NCI-H187 (cell line): Measurements from ENCODE around the gene LTF.

ENCODE experiments used
- DNase-seq, 2 experiments: peaks; one replicate each; lab custom pipeline; 2025; lab: John Stamatoyannopoulos, UW

Gene LTF

GRCh38 chr3:46490338-46491084, 25.8 kb upstream of the LTF start:
- no peak for DNase-seq

GRCh38 chr3:46489875-46490274, 25.2 kb upstream of the LTF start:
- no peak for DNase-seq

GRCh38 chr3:46489381-46489780, 24.7 kb upstream of the LTF start:
- DNase-seq: no peak

- peak; percentile 59 to 75 for DNase-seq
These were observed 24.1 kb upstream of the LTF start for GRCh38 chr3:46488735-46489361.

- no peak for DNase-seq
These were observed 21.1 kb upstream of the LTF start for GRCh38 chr3:46485779-46486175.

GRCh38 chr3:46484911-46485778, 20.4 kb upstream of the LTF start:
- no peak for DNase-seq

GRCh38 chr3:46484388-46484787, 19.7 kb upstream of the LTF start:
- DNase-seq: no peak

- no peak for DNase-seq
These were observed 19.1 kb upstream of the LTF start for GRCh38 chr3:46483825-46484224.

GRCh38 chr3:46482632-46483350, 18.1 kb upstream of the LTF start:
- DNase-seq: no peak

GRCh38 chr3:46481636-46482035, 16.9 kb upstream of the LTF start:
- no peak for DNase-seq

GRCh38 chr3:46480491-46481195, 15.9 kb upstream of the LTF start:
- no peak for DNase-seq

GRCh38 chr3:46479696-46480095, 15.0 kb upstream of the LTF start:
- DNase-seq: no peak

GRCh38 chr3:46479021-46479420, 14.3 kb upstream of the LTF start:
- no peak for DNase-seq

- DNase-seq: no peak
These were observed 13.6 kb upstream of the LTF start for GRCh38 chr3:46478341-46478740.

- DNase-seq: no peak
These were observed 13.1 kb upstream of the LTF start for GRCh38 chr3:46477756-46478155.

GRCh38 chr3:46477145-46477544, 12.4 kb upstream of the LTF start:
- DNase-seq: no peak

GRCh38 chr3:46472736-46473135, 8.0 kb upstream of the LTF start:
- DNase-seq: no peak

GRCh38 chr3:46471371-46471914, 6.7 kb upstream of the LTF start:
- DNase-seq: no peak

- DNase-seq: no peak
These were observed 6.1 kb upstream of the LTF start for GRCh38 chr3:46470831-46471230.

GRCh38 chr3:46469680-46470357, 5.1 kb upstream of the LTF start:
- DNase-seq: no peak
